Astrocyte (in vitro differentiated cells and primary cell): Measurements from ENCODE around the gene TTPAL. TPM values are rescaled to one million over a fixed set of nuclear protein-coding genes. Genes with fewer than 3 reads are reported as not detected.

ENCODE experiments used
- DNase-seq: peaks from one replicate; pipeline ENCODE4 v3.0.0-alpha.2; 2010; ENCODE audit warnings: low read depth
- FAIRE-seq: peaks from 2 replicates; lab custom pipeline; 2011; peaks lifted over from hg19 to GRCh38; lab: Jason Lieb, UNC
- H2AFZ ChIP-seq: 2 replicates; pipeline ENCODE4 v1.6.0; 2012; ENCODE audit warnings: low read depth, low read length, inconsistent platforms
- H3K27ac ChIP-seq: 2 replicates; pipeline ENCODE4 v1.5.1; 2011; ENCODE audit warnings: low read depth, low read length, inconsistent platforms
- H3K27me3 ChIP-seq: 2 replicates; pipeline ENCODE4 v1.6.0; 2011; ENCODE audit warnings: low read length, inconsistent platforms; ENCODE audit not compliant: insufficient read depth
- H3K36me3 ChIP-seq: 2 replicates; pipeline ENCODE4 v1.5.1; 2011; ENCODE audit warnings: low read length, inconsistent platforms; ENCODE audit not compliant: insufficient read depth
- H3K4me1 ChIP-seq: 2 replicates; pipeline ENCODE4 v1.5.1; 2011; ENCODE audit warnings: low read length, inconsistent platforms; ENCODE audit not compliant: insufficient read depth
- H3K4me2 ChIP-seq: 2 replicates; pipeline ENCODE4 v1.6.0; 2012; ENCODE audit warnings: low read length, inconsistent platforms
- H3K4me3 ChIP-seq: 2 replicates; pipeline ENCODE4 v1.5.1; 2011; ENCODE audit warnings: low read depth, mild to moderate bottlenecking, low read length, inconsistent platforms; ENCODE audit not compliant: insufficient read depth
- H3K79me2 ChIP-seq: 2 replicates; pipeline ENCODE4 v1.6.0; 2012; ENCODE audit warnings: mild to moderate bottlenecking, low read length, inconsistent platforms; ENCODE audit not compliant: insufficient read depth
- H3K9ac ChIP-seq: 2 replicates; pipeline ENCODE4 v1.6.0; 2012; ENCODE audit warnings: mild to moderate bottlenecking, low read length, inconsistent platforms
- H3K9me3 ChIP-seq: 2 replicates; pipeline ENCODE4 v1.5.1; 2012; ENCODE audit warnings: low read depth, mild to moderate bottlenecking, low read length, inconsistent platforms; ENCODE audit not compliant: insufficient read depth
- H4K20me1 ChIP-seq: 2 replicates; pipeline ENCODE4 v1.6.0; 2012; ENCODE audit warnings: low read length, inconsistent platforms; ENCODE audit not compliant: insufficient read depth
- H3K27ac Mint-ChIP-seq: one replicate; pipeline ENCODE4 v1.8.0; 2021; ENCODE audit warnings: mild to moderate bottlenecking, mixed read lengths; ENCODE audit not compliant: unreplicated experiment
- H3K27me3 Mint-ChIP-seq: one replicate; pipeline ENCODE4 v1.8.0; 2021; ENCODE audit warnings: low read depth, mixed read lengths; ENCODE audit not compliant: unreplicated experiment
- H3K36me3 Mint-ChIP-seq: one replicate; pipeline ENCODE4 v1.8.0; 2021; ENCODE audit warnings: low read depth, mixed read lengths; ENCODE audit not compliant: unreplicated experiment
- H3K4me1 Mint-ChIP-seq: one replicate; pipeline ENCODE4 v1.8.0; 2021; ENCODE audit warnings: low read depth, mixed read lengths; ENCODE audit not compliant: unreplicated experiment
- H3K4me3 Mint-ChIP-seq: one replicate; pipeline ENCODE4 v1.8.0; 2021; ENCODE audit warnings: mild to moderate bottlenecking, moderate library complexity, mixed read lengths; ENCODE audit not compliant: unreplicated experiment
- H3K9me3 Mint-ChIP-seq: one replicate; pipeline ENCODE4 v1.8.0; 2021; ENCODE audit warnings: mild to moderate bottlenecking, mixed read lengths; ENCODE audit not compliant: unreplicated experiment
- CTCF ChIP-seq: IDR thresholded peaks from 2 replicates; pipeline ENCODE4 v1.5.1; 2011; ENCODE audit warnings: low read depth, mild to moderate bottlenecking, inconsistent platforms, low read length, moderate library complexity; ENCODE audit not compliant: insufficient read depth
- EZH2 ChIP-seq: IDR thresholded peaks from 2 replicates; pipeline ENCODE4 v1.6.1; 2012; ENCODE audit warnings: mild to moderate bottlenecking, low read length, inconsistent platforms; ENCODE audit not compliant: insufficient read depth
- total RNA-seq: library from RNA; stranded (reverse); gene quantifications from 2 replicates; pipeline ENCODE4 v1.2.1, GENCODE V29; 2021

Gene TTPAL
- total RNA-seq, 1 donor from 2014 or later: 23.3 TPM

GRCh38 chr20:44461803-44462174 is 13.9 kb upstream of the TTPAL start:
- no peaks in the 10 kb centered on the region for H3K79me2 ChIP-seq
- no peak for FAIRE-seq

GRCh38 chr20:44463466-44463865 is 12.2 kb upstream of the TTPAL start:
- Mint-ChIP-seq H3K27me3 (peaks cover 12% of the 10 kb centered on the region), H3K36me3 (no peaks in the 10 kb centered on the region), H3K4me1 (no peaks in the 10 kb centered on the region), H3K4me3 (no peak overlapping the region), H3K9me3 (peaks cover 3% of the 10 kb centered on the region), H3K27ac (no peak overlapping the region)
- Histone ChIP-seq H3K9me3 (no peaks in the 10 kb centered on the region), H3K27ac (no peak overlapping the region), H3K4me2 (no peak overlapping the region), H3K27me3 (peaks cover 8% of the 10 kb centered on the region), H3K4me1 (no peaks in the 10 kb centered on the region), H4K20me1 (no peaks in the 10 kb centered on the region), H2AFZ (no peak overlapping the region), H3K9ac (no peak overlapping the region), H3K79me2 (no peaks in the 10 kb centered on the region), H3K4me3 (no peak overlapping the region), H3K36me3 (no peaks in the 10 kb centered on the region)
- FAIRE-seq (no peak), DNase-seq (no peak)
- no peak for TF ChIP-seq CTCF
- no peak for TF ChIP-seq EZH2

More at GRCh38 chr20:44461803-44462174, 13.9 kb upstream of the TTPAL start:
- Histone ChIP-seq H4K20me1 (no peaks in the 10 kb centered on the region), H3K4me3 (no peak overlapping the region), H3K9ac (no peak overlapping the region), H3K4me1 (no peaks in the 10 kb centered on the region), H3K4me2 (no peak overlapping the region), H3K9me3 (no peaks in the 10 kb centered on the region), H3K27ac (no peak overlapping the region), H2AFZ (no peak overlapping the region), H3K27me3 (peaks cover 8% of the 10 kb centered on the region), H3K36me3 (no peaks in the 10 kb centered on the region)
- Mint-ChIP-seq H3K9me3 (peaks cover 2% of the 10 kb centered on the region), H3K4me3 (no peak overlapping the region), H3K36me3 (no peaks in the 10 kb centered on the region), H3K27ac (no peak overlapping the region), H3K4me1 (no peaks in the 10 kb centered on the region), H3K27me3 (peaks cover 13% of the 10 kb centered on the region)
- DNase-seq: no peak
- TF ChIP-seq CTCF (no peak), EZH2 (no peak)

- Mint-ChIP-seq H3K36me3 (no peaks in the 10 kb centered on the region), H3K9me3 (peaks cover 3% of the 10 kb centered on the region), H3K27me3 (peaks cover 12% of the 10 kb centered on the region), H3K27ac (no peak overlapping the region), H3K4me1 (no peaks in the 10 kb centered on the region), H3K4me3 (no peak overlapping the region)
- H3K36me3 ChIP-seq: no peaks in the 10 kb centered on the region
- no peak overlapping the region for H3K4me2 ChIP-seq
- no peaks in the 10 kb centered on the region for H3K79me2 ChIP-seq
- TF ChIP-seq CTCF (no peak), EZH2 (no peak)
- H4K20me1 ChIP-seq: no peaks in the 10 kb centered on the region
- H3K4me3 ChIP-seq: no peak overlapping the region
- no peaks in the 10 kb centered on the region for H3K4me1 ChIP-seq
- H3K27ac ChIP-seq: no peak overlapping the region
- H3K27me3 ChIP-seq: peaks cover 6% of the 10 kb centered on the region
- FAIRE-seq (no peak), DNase-seq (no peak)
- no peak overlapping the region for H2AFZ ChIP-seq
- H3K9me3 ChIP-seq: no peaks in the 10 kb centered on the region
- H3K9ac ChIP-seq: no peak overlapping the region
Measured at GRCh38 chr20:44464514-44464913, 11.2 kb upstream of the TTPAL start.
